VCaP (cell line): ENCODE data around the gene SLC9A8.

Experiments
- H3K27ac ChIP-seq: fragments of 450-650 bp; 2 replicates; pipeline ENCODE4 v1.5.1; 2017
- CTCF ChIP-seq: fragments of 450-650 bp; conservative IDR thresholded peaks from 2 replicates; pipeline ENCODE4 v1.5.1; 2017; ENCODE audit warnings: mild to moderate bottlenecking, moderate library complexity

The SLC9A8 gene

DNA sequence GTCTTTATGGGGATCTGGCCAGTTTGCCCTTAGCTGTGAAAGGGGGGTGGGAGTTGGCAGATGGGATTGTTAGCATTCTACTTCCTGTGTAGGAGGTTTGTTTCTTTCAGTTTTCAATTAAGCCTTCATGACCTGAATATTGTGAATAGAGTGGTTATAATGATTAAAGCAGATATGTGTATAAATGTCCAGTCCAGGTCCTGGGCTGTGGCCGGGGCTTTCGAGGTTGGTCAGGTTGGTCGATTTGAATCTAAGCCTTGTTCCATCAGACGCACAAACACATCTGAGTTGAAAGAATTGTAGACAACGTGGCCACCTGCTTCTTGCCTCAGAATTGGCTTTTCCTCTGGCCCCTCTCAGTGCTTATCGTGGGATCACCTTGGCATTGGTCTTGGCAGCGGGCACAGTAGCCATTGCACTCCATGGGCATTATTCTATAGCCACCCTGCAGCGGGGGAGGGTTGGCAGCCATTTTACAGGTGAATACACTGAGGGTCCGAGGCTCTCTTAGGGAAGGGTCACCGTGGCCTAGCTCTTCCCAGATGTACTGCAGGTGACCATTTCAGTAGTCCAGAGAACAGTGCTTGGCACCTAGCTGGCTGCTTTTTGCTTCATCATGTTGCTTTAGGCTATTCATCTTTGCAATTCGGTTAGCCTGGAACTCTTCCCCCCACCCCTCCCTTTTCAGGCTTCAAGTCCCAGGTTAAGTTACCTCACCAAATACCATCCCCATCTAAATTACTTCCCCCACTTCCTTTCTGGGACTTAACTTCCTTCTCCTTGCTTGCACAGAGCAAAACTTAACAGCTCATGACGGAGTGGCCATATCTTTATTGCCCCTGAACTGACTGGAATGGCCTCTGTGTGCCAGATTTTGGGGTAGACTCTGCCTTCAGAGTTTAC lies 124.7 kb downstream of the SLC9A8 start:
- TF ChIP-seq CTCF, result no peak

GRCh38 chr20:49938173-49939163 lies 125.8 kb downstream of the SLC9A8 start:
- H3K27ac ChIP-seq, result peak overlapping the region; percentile 92
- no peak for TF ChIP-seq CTCF

More for the DNA sequence above, 124.7 kb downstream of the SLC9A8 start:
- peak overlapping the region; percentile 92 for H3K27ac ChIP-seq

- no peak for TF ChIP-seq CTCF
- H3K27ac ChIP-seq, result peak overlapping the region; percentile 14; the same call in 1 of the 2 replicates
Measured at GRCh38 chr20:49941456-49941855, 128.8 kb downstream of the SLC9A8 start.
